Measurements from ENCODE around the gene NUSAP1.
"Not testable (repeated sequence)": the region's sequence is repeated elsewhere in the genome, so short reads cannot be mapped to it uniquely, and the experiment has no call there.

NUSAP1 gene, protein sequence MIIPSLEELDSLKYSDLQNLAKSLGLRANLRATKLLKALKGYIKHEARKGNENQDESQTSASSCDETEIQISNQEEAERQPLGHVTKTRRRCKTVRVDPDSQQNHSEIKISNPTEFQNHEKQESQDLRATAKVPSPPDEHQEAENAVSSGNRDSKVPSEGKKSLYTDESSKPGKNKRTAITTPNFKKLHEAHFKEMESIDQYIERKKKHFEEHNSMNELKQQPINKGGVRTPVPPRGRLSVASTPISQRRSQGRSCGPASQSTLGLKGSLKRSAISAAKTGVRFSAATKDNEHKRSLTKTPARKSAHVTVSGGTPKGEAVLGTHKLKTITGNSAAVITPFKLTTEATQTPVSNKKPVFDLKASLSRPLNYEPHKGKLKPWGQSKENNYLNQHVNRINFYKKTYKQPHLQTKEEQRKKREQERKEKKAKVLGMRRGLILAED
- 0.04 to 0.06 reads per million in 2 experiments for total RNA-seq

- peak; percentile 97 for DNase-seq (ENCODE audit: low read depth)
Observed at GRCh38 chr15:41332194-41333025, at the start of gene NUSAP1, which contains the start of gene OIP5. NUSAP1 (plus strand) TSS chr15:41332881; CDS start chr15:41332958, 77 bp downstream. OIP5 (minus strand) TSS chr15:41332591; CDS start chr15:41332561, 30 bp downstream.

DNA sequence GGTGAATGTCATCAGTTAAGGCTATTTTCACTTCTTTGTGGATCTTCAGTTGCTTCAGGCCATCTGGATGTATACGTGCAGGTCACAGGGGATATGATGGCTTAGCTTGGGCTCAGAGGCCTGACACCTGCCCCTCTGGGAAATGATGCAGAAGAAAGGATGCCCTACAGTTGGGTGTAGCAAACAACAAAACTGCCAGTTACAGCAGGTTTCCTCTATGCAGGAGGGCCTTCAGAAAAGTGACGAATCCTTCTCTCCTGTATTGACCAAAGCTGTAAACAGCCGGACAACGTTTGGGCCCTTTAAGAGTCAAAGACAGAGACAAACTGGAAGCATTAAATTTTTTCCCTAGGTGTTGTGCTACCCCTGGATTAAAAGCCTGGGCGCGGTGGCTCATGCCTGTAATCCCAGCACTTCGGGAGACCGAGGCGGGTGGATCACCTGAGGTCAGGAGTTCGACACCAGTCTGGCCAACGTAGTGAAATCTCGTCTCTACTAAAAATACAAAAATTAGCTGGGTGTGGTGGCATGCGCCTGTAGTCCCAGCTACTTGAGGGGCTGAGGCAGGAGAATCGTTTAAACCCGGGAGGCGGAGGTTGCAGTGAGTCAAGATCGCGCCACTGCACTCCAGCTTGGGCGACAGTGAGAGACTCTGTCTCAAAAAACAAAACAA, 49.6 kb upstream of the NUSAP1 start:
- DNase-seq (ENCODE audit: low read depth), result not testable (repeated sequence)

- DNase-seq (ENCODE audit: low read depth), result peak; percentile 97
Observed at GRCh38 chr15:41283653-41284426, 48.8 kb upstream of the NUSAP1 start.

DNA sequence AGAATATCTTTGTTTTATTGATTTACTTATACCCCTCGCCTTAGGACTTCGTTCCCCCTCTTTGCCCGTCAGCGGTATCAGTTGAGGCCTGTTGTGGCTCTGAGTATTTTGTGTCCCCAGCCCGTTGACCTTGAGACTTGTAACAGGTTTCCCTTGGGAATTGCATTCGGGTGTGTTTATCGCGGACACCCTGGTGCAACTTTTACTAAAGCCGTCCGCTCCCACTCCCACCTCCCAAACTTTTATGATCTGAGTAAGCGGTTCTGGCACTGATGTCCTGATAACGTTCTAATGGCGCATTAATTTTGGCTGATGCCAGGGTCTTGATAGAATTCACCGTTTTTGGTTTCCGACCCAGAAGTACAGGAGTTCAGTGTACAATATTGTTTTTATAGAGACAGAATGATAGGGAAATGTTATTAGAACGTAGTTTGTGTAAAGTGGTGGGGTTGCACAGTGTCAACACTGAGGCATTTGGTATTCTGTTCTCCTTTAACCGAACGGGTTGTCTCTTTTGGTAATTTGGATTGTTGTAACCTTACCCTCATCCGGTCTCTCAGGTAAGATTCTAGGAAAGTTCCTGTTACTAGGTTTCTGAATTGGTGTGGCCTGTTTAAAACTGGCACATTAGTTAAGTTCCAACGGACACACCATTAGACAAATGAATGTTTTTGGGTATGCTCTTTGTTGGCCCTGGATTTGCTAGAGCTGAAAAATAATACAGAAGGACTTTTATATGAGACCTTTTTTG, 48.1 kb upstream of the NUSAP1 start:
- DNase-seq (ENCODE audit: low read depth), result no peak

DNA sequence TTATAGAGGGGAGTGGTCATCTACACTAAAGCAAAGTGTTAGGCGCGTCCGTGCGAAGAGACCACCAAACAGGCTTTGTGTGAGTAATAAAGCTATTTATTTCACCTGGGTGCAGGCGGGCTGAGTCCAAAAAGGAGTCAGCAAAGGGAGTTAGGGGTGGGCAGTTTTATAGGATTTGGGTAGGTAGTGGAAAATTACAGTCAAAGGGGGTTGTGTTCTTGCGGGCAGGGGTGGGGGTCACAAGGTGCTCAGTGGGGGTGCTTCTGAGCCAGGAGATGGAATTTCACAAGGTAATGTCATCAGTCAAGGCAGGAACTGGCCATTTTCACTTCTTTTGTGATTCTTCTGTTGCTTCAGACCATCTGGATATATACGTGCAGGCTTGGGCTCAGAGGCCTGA, 47.4 kb upstream of the NUSAP1 start:
- no peak for DNase-seq (ENCODE audit: low read depth)

- no peak for DNase-seq (ENCODE audit: low read depth)
Observed at GRCh38 chr15:41286665-41287333, 45.9 kb upstream of the NUSAP1 start.

- no peak for DNase-seq (ENCODE audit: low read depth)
Observed at GRCh38 chr15:41288464-41288863, 44.2 kb upstream of the NUSAP1 start.

GRCh38 chr15:41289953-41290352, 42.7 kb upstream of the NUSAP1 start:
- no peak for DNase-seq (ENCODE audit: low read depth)

DNA sequence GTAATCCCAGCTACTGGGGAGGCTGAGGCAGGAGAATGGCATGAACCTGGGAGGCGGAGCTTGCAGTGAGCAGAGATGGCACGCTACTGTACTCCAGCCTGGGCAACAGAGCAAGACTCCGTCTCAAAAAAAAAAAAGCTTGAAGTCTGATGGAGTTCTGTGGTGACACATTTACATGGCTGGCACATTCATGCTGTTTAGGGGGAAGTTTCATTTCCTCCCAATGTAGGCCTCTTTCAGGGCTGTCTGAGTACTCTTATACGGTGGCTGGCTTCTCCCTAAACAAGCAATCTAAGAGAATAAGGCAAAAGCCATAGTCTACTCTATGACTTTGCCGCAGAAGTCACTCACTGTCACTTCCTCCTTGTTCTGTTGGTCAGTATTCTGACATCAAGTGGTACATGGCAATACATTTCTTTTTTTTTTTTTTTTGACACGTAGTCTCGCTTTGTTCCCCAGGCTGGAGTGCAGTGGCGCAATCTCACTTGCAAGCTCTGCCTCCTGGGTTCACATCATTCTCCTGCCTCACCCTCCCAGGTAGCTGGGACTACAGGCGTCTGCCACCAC, 41.5 kb upstream of the NUSAP1 start:
- DNase-seq (ENCODE audit: low read depth), result no peak

DNA sequence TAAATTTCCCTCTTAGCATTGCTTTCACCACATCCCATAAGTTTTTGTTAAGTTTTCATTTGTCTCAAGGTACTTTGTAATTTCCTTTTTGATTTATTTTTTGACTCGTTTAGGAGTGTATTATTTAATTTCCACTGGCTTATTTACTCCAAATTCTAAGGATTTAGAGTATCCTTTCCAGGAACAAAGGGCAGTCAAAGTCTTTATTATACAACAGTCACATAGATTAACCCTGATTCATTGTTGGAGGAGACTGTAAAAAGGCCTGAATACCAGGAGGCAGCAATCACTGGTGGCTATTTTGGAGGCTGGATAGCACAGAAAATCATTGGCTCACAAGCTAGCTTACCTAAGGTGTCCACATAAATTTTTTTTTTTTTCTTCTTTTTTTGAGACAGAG, 40.2 kb upstream of the NUSAP1 start:
- no peak for DNase-seq (ENCODE audit: low read depth)

DNA sequence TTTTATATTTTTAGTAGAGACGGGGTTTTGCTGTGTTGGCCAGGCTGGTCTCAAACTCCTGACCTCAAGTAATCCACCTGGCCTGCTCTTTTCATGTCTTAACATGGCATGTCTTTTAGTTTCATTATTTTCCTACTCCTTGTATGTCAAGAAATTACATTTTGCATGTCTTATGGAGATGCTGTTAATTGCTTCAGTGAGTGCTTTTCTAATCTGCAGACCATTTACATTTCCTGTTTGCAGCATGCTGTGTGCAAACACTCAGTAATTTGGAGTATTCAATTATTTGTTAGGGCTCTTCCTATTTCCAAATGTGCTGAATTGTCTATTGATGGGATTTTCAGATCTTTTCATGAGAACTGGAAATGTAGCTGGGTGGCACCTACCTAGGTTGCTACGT, 31.5 kb upstream of the NUSAP1 start:
- not testable (repeated sequence) for DNase-seq (ENCODE audit: low read depth)

GRCh38 chr15:41301587-41301986, 31.1 kb upstream of the NUSAP1 start:
- DNase-seq (ENCODE audit: low read depth), result no peak

- no peak for DNase-seq (ENCODE audit: low read depth)
Observed at GRCh38 chr15:41304149-41304770, 28.4 kb upstream of the NUSAP1 start.

DNA sequence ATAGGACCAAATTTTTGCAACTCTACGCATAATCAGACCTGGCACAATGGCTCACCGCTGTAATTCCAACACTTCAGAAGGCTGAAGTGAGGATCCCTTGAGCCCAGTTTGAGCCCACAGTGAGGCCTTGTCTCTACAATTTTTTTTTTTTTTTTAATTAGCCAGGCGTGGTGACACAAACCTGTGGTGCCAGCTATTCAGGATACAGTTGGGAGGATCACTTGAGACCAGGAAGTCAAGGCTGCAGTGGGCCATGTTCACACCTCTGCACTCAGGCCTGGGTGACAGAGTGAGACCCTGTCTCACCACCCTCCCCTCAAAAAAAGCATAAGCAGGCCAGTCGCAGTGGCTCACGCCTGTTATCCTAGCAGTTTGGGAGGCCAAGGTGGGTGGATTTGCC, 25.0 kb upstream of the NUSAP1 start:
- DNase-seq (ENCODE audit: low read depth), result no peak

- DNase-seq (ENCODE audit: low read depth), result no peak
Observed at GRCh38 chr15:41309226-41309905, 23.3 kb upstream of the NUSAP1 start.

- DNase-seq (ENCODE audit: low read depth), result not testable (repeated sequence)
Observed at GRCh38 chr15:41320805-41321330, 11.8 kb upstream of the NUSAP1 start.

- no peak for DNase-seq (ENCODE audit: low read depth)
Observed at GRCh38 chr15:41323611-41324010, 9.1 kb upstream of the NUSAP1 start.

- no peak for DNase-seq (ENCODE audit: low read depth)
Observed at GRCh38 chr15:41331281-41331680, 1.4 kb upstream of the NUSAP1 start.

GRCh38 chr15:41331833-41332193, 868 bp upstream of the NUSAP1 start:
- DNase-seq (ENCODE audit: low read depth), result no peak
